Esophagus muscularis mucosa (tissue), 4 donors: ENCODE results near the gene GUCY2C.

ENCODE experiments used
- EP300 ChIP-seq: sonication (generic); formaldehyde crosslinking; IDR thresholded peaks from one replicate; pipeline ENCODE4 v1.6.1; 2017; ENCODE audit warnings: antibody characterized with exemption
- POLR2A ChIP-seq: fragments of 450-650 bp; IDR thresholded peaks from one replicate; pipeline ENCODE4 v1.6.1; 2017; ENCODE audit warnings: antibody characterized with exemption, moderate library complexity, mild to moderate bottlenecking, low read depth
- POLR2AphosphoS5 ChIP-seq, 2 donors: sonication (generic); formaldehyde crosslinking; IDR thresholded peaks; one replicate each; pipeline ENCODE4 v1.6.1; 2017; ENCODE audit warnings: antibody characterized with exemption in 2 of 2
- TF ChIP-seq, protein P1 (sequence below), 3 experiments: fragments of 200-600 bp in 2 of 3; fragments of 450-650 bp in 1 of 3; sonication (generic) in 2 of 3; IDR thresholded peaks; one replicate each; pipeline ENCODE4 v1.5.1; 2017 to 2019; ENCODE audit warnings: antibody characterized with exemption in 3 of 3, mild to moderate bottlenecking in 2 of 3, moderate library complexity in 1 of 3

DNA sequence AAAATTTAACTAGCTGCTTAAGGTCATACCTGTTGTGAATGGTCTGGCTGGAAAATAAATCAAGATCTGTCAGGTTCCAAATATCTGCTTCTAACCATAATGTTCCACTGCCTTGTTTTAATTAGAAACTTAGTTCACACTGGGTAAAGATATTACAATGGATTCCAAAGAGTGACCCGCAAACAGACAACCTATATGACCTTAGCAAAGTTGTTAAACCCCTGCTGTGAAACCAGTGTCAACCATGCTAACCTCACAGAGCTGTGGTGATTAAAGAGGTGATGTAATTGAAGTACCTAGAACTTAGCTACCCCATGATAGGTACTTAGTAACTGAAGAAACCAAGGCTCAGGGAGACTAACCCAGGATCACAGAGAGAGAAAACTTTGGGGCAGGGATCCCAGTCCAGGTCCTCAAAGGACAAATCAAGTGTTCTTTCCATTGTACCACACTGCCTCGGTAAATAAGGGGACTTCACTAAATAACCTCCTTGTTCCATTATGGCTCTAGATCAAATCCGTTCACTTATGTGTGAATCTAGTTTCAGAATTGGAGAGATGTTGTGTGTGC, 2.2 kb downstream of the GUCY2C start:
- TF ChIP-seq, protein P1, sequence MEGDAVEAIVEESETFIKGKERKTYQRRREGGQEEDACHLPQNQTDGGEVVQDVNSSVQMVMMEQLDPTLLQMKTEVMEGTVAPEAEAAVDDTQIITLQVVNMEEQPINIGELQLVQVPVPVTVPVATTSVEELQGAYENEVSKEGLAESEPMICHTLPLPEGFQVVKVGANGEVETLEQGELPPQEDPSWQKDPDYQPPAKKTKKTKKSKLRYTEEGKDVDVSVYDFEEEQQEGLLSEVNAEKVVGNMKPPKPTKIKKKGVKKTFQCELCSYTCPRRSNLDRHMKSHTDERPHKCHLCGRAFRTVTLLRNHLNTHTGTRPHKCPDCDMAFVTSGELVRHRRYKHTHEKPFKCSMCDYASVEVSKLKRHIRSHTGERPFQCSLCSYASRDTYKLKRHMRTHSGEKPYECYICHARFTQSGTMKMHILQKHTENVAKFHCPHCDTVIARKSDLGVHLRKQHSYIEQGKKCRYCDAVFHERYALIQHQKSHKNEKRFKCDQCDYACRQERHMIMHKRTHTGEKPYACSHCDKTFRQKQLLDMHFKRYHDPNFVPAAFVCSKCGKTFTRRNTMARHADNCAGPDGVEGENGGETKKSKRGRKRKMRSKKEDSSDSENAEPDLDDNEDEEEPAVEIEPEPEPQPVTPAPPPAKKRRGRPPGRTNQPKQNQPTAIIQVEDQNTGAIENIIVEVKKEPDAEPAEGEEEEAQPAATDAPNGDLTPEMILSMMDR (IDR thresholded peaks at IDR 0.05), result no peak
- TF ChIP-seq EP300 (no peak), POLR2A (no peak), POLR2AphosphoS5 (IDR thresholded peaks at IDR 0.05) (no peak)
